ENCODE measurements around the gene NHS.

NHS gene

DNA sequence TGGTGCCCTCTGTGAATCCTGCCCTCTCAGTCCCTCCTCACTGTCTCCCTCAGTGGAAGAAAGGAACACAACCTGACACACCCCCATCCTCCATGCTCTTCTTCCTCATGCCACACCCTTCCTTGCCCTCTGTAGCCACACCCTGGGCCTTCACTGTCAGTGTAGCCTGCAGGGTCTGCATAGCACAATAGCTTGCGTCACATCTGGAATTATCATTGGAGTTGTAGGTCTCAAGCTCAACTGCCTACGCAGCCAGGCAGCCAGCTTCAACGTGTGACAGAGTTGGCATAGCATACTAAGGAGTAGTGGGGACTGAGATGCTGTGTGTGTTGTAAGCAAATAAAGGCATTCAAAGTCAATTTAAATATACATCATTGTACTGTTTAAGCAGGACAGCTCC lies 248.8 kb downstream of the NHS start:
- no peak for DNase-seq (ENCODE audit: low spot score)

DNA sequence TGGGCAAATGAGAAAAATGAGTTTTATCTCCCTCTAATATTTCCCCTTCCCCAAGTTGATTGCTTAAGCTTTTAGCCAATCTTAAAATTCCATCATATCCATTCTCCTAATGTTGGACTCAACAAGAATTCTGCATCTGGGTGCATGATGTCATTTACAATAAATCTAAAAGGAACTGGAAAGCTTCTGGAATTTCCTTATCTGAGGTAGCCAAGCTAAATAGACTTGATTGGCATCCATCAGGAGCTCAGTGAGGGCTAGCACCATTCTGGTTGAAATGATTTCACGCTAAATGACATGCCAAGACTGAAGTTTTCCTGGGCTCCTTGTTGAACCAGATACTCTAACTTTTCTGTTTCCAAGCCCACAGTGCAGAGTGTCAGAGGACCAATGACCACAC lies 252.0 kb downstream of the NHS start:
- DNase-seq (ENCODE audit: low spot score), result no peak

DNA sequence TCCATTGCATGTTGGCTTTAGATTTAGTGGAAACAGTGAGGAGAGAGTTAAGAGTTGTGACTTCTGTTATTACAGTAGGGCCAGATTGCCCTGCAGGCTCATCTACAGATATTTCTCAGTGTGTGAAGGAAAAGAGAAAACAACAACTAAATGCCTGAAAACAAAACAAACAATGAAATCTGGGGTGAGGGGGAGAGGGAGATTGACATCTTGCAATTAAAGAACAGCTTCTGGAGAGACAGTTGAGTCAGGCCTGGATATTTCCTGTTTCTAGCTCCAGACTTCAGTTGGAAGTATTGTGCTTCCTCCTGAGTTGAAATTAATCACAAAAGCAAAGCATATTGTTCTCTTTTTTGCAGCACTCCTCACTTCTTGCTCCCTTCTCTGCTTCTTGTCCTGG lies 254.0 kb downstream of the NHS start:
- DNase-seq (ENCODE audit: low spot score), result no peak

DNA sequence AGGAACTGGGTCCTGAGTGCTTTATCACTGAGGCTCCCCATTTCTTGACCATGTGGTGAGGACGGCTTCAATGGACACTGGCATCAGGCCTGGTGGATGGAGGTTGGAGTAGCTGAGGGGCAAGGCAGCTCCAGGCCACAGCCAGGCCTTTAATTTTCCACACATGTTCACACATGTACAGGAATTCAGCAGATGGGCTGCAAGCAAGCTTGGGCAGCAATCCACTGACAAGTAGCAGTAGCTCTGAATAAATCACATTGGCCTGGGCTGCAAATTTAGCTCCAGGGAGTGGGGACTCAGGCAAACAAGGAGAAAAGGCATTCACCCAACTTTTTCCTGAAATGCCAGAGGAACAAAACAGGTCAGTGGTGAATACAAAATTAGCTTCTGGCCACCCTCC lies 254.5 kb downstream of the NHS start:
- no peak for DNase-seq (ENCODE audit: low spot score)

DNA sequence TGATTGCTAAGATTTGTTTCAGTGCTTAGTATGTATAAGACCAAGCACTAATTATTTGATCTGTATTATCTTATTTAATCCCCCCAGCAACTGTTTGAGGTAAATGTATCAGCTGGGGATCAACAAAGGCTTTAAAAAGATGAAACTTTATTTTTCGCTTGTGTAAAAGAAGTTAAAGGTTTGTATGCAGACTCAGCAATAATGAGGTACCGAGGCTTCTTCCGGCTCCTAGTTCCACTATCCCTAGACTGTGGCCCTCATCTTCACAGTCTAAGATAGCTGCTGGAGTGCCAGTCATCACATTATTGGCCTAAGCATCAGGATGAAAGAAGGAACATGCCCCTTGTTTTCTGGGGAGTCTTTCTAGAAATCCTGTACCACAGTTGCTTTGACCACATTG lies 256.6 kb downstream of the NHS start:
- no peak for DNase-seq (ENCODE audit: low spot score)

DNA sequence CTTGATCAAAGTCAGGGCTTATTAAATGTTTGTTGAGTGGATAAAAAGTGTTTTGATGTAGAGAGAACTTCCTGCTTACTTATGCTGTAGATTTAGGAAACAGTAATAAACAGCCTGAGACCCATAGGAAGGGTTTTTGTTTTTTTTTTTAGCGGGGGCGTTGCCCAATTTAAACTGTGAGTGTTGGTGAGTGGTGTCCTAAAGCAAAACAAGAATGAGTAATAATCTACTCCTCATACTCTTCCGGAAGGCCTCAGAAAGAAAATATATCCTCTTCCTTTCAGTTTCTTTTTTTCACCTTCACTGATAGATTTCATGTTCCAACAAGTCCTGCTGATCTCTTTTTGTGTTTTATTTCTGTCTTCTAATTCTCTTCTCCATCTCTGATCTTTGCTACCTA lies 257.9 kb downstream of the NHS start:
- DNase-seq (ENCODE audit: low spot score), result no peak

DNA sequence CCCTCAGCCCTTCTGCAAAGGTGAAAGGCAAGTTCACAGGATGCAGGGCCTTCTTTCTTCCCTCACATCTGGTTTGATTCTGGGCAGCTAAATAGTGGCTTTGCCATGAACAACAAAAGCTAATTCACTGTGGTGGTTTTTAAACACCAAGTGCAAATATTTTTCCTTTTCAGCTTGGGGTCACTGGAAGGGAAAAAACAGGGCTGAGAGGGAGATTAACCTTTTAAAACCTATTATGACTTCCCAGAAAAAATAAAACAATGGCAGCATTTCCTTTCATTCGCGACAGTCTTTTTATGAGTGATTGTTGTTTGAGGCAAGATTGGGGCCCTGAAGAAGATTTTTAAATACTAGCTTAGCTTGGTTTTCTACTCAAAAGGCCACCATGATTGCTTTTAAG lies 258.5 kb downstream of the NHS start:
- no peak for DNase-seq (ENCODE audit: low spot score)

DNA sequence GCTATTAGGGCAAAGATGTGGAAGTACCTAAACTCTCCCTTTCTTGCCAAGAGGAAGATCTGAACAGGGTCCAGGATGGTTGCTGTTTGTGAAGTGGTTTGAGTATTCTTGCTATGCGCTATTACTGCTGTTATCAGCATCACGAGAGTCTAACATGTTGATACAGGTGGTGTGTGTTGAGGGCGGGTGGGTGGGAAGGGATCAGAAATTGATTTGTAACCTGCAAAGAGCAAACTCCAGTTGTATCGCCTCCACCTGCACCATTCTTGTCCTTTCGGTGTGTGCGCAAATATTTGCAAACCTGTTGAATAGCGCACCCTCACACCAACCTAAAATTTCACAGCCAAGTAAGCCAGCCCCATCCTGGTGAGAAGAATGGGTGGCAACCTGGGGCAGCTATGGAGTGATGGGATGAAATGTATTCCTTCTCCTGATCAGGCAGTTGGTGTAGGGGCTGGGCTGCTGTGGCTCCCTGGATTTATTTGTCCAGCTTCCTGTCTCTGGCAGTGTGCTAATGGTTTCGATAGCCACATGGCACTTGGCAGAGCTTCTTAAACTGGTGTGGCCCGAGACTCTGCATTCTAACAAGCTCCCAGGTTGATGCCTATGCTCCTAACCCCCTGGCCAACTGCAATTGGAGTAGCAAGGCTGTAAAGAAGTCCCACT lies 259.7 kb downstream of the NHS start:
- no peak for DNase-seq (ENCODE audit: low spot score)

DNA sequence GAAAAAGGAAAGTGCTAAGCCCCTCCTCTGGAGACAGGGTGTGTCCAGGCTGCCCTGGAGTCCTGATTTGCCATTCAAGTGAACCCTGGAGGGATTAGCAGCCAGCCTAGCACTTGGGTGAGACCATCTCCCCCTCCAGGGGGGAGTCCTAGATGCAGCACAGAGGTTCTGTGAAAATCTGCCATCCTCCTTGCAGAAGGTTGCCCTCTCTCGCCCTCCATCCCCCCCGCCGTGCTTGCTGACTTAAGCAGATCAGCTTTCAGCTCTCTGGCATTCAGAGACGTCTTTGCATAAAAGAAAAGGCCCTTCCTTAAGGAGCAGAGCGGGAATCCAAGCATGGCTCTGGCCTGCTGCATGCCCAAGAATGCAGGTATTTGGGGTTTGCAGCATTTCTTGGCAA lies 260.2 kb downstream of the NHS start:
- peak; percentile 77 for DNase-seq (ENCODE audit: low spot score)

DNA sequence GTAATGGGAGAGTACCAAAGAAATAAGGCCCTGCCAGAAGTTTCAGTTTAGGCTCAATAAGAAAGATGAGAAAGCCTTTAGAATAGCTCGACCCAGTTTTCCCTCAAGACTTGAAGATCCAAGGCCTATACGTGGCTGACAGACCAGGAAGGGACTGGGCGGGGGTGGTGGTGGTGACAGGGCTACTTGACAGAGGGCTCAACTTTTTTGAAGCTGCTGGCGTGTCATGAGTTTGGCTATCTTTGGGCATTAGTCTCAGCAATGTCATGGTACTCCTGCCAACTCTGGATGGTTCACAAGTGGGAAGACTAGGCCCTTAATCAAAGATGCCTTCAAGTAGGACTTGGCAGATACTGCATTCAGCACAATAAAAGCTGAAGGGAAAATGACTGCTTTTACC lies 262.2 kb downstream of the NHS start:
- no peak for DNase-seq (ENCODE audit: low spot score)

DNA sequence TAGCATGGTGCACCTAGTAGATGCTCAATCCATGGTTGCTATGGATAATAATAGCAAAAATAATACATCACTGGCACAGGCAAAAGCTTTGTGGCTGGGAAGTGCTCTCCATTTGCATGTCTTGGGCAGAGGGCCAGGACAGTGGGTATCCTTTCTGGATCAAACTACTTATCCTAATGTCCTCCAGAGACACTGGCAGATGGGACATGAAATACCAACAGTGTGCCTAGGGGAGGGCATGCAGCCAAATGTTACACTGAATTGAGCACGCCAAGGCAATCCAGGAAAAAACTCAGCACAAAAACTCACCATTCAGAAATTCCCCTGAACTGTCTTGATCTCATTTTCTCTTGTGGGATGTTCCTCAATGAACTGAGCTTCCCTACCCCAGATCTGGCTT lies 263.7 kb downstream of the NHS start:
- DNase-seq (ENCODE audit: low spot score), result peak; percentile 50

DNA sequence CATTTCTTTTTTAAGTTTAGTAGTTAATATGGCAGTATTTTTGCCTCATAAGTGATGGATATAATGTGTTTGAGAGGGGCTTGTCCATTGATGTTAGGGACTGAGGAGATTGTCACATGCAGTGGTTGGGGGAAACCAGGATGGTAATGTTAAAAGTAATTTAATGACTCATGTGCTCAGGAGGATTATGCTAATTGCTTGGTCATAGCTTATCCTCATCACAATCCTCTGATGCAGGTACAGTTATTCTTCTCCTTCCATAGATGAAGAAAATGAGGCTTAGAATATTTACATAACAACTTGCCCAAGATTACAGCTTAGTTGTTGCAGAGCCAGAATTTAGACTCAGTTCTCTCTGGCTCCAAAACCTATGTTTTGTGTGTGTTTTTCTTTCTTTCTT lies 267.9 kb downstream of the NHS start:
- DNase-seq (ENCODE audit: low spot score), result no peak

DNA sequence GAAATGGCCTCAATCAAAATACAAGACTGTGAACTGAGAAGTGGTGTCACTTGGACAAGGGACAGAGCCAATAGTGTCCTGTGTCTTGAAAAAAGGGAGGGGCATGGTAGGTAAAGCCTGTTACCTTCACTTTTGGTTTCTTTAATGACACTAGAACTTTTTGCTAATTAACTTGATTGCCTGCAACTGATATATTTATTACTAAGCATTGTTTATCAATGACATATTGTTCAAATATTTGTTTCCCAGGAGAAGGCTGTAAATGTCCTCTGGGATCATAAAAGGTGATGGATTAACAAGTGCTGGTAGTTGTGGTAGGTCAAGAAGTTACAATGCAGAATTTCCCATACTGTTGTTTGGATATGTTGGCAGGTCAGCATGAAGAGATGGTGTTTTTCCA lies 268.5 kb downstream of the NHS start:
- DNase-seq (ENCODE audit: low spot score), result no peak

DNA sequence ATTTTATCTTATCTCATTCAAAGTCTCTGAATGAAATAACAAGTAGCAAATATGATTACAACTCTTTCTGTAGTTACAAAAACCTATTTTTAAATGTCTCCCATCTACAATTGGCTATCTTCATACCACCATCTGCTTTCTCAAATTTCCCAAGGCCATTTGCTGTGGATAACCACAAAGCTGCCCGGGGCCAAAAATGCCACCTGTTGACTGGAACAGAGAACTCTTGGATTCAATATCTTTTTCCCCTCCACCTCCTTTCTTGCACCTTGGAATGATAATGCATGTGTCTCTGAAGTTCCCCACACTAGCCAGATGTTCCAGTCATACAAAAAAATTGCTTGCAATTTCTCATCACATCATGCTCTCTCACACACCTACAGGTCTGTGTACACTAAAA lies 269.0 kb downstream of the NHS start:
- DNase-seq (ENCODE audit: low spot score), result no peak

DNA sequence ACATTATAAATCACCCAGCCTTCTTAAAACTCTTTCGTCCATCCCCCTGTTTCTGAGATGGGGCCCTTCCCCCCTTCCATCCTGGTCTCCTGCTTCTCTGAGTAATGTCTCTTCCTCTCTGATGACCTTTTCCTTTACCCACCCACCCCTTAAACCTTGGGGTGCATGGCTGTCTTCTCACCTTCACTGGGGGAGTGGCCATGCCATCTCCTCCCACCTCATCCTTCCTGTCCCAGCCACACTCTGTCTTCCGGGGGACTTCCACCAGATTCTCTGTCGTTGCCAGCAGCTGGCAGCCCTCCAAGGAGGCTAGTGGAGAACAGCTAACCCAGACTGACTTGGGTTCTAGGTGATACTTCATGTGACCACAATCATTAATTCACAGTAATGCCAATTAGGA lies 279.1 kb downstream of the NHS start:
- DNase-seq (ENCODE audit: low spot score), result no peak

DNA sequence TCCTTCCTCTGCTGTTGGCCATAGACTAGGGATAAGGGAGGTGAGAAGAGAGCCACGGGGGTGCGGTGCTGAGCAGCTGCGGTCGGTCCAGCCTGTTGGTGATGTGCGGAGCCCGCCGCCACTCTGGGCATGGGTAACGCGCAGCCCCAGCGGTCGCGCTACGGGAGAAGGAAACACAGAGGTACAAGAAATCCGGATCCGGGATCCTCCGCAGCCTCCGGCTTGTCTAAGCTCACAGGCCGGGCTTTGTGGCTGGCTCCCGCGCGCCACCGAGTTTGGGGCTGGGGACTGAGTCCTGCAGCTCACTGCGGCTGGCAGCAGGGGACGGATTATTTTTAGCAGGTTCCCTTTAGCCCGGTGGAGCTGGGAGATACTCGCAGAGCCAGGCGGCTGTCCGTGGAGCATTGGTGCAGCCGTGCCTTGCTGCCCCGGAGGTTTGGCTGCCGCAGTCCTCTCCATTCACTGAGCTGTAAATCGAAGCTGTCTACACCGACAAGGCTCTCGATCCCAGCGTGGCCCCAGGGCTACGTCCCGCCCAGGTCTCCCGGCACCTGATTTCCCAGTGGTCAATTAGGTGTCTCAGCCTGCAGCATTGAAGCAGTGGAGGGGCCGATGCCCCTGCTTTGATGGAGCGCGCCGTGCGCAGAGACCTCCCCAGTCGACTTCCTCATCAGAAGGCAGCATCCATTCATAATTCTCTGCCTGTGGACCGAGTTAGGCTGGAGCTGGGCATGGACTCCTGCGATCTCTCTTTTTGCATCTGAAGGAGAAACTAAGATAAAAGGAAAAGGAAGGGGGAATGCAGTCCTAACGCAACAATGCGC lies 280.4 kb downstream of the NHS start:
- no peak for DNase-seq (ENCODE audit: low spot score)

DNA sequence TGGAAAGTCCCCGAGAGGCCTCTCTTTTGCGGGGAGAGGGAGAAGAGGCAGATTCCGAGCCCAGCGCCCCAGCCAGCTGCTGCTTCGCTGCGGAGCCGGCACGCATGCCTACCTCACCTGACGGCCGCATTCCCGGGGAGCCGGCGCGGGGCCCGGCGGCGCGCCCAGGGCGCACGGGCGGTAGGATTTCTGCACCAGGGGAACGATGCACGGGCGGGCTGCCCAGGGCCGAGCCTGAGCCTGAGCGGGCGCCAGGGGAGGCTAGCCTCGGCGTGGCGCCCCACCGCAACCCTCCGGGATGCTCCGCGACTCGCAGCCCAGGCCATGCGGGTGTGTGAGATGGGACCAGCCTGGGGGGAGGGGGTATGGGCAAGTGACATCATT lies 281.0 kb downstream of the NHS start:
- DNase-seq (ENCODE audit: low spot score), result no peak

DNA sequence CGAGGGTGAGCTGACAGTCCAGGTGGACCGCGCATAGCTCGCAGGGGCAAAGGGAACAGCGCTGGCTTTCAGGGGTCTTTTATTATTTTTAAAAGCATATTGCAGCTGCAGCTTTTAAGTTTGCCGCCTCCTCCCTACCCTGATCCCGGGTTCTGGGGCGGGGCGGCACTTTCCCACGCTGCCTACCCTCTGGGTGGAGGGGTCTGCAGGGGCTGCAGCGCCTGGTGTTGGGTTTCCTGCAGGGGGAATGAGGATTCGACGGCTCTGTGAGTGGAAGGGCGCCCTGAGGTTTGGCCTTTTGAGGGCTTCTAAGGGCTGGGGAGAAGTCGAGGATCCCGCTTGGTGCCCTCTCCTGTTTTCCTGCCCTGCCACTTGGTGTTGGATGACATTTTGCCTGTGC lies 281.6 kb downstream of the NHS start:
- DNase-seq (ENCODE audit: low spot score), result no peak

DNA sequence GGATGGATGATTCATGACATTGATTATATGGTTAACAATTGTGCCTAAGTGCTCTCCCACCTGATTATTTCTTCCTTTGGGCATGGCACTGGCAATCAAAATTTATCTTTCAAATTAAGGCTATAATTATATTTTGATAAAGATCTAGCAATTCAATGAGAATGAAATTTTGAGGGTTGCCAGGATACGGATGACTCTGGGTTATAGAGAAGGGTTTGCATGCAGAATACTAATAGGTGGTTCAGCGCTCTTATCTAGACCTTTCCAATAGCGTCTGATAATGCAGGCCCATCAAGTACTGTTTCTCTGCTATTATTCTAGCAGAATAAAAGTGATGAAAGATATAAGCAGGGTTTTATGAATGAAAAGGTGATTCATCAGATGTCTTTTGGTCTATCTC lies 287.4 kb downstream of the NHS start:
- no peak for DNase-seq (ENCODE audit: low spot score)

DNA sequence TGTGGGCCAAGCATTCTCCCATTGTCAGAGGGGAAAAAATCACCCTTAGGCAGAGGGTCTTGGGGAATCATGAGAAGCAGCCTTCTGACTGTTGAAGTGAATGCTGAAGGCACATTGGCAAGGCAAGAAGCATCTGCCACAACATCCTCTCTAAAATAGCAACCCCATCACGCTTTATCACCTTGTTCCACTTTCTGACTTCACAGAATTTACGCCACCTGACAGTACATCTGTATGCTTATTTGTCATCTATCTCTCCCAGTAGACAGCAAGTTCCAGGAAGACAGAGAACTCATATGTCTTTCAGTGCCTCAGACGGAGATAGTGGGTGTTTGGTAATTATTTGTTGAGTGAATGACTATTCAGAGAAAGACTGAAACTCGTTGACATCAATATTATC lies 293.9 kb downstream of the NHS start:
- no peak for DNase-seq (ENCODE audit: low spot score)

DNA sequence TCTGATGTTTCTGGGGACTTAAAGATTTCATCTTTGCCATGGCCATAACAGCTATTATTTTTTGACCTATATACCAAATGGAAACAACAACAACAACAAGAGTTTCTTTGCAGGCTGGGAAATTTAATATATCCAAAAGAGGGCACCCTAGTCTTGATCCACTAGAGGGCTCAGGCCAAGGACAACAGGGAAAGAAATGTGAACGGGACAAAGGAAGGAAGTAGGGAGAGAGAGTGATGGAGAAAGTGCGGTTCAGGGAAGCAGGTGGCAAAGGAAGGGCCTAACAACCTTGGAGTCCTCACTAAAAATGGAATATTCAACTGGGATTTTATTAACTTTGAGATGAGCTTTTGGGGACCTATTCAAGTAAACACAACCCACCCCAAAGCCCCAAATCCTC lies 294.5 kb downstream of the NHS start:
- DNase-seq (ENCODE audit: low spot score), result no peak

DNA sequence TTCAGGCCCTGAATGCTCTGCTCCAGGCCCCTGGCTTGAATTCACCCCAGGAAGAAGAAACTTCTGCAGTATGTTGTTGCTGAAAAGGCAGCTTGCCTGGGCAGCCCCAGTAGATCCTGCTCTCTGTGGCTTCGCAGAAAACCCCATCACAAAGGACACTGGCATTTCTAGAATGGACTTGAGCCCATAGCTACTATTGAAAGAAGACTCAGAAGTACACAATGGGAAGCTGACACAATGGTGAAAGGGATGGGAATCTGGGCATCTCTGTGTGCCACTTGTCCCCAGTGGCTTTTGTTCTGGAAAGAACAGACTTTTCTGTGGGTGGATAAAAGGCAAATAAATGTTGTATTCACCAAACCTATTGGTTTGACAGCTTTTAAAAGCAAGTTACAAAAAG lies 294.9 kb downstream of the NHS start:
- no peak for DNase-seq (ENCODE audit: low spot score)

DNA sequence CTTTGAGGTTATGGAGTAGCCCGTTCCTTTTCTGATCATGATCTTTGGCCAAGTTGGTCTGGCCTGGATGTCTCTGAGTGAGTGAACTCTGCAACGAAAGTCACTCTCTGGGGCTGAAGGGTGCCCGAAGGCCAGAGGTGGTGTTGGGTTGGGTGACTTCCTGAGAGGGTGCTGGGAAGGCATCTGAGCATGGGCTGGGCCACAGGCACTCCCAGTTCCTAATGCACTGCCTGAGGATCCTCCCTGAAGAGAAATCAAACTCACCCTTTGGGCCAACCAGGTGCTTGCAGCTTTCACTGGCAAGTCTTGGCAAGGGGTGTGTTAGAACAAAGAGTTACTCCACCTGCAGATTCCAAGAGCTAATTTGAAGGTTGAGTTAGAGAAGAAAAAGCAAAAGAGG lies 295.9 kb downstream of the NHS start:
- no peak for DNase-seq (ENCODE audit: low spot score)

DNA sequence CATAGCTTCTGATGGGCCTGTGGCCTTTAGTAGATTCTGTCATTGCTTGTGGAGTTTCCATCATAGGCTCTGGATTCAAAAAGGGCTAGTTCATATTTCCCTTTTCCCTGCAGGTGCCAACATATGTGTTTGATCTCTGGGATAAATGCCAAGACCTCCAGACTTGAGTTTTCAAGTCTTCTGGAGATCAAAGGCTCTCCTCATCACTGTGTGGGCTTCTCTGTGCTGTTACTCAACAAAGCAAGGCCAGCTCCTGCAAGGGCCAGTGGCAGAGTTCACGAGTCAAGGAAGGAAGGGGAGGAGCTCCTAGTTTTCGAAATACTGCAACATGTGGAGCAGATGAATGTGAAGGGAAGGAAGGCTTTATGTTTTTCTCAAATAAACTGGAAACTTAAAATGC lies 299.6 kb downstream of the NHS start:
- DNase-seq (ENCODE audit: low spot score), result no peak

Data from D341Med (cell line).